K562 (cell line): ENCODE data around the gene HLA-DMB. TPM values are rescaled to one million over a fixed set of nuclear protein-coding genes. Genes with fewer than 3 reads are reported as not detected.

ENCODE experiments used
- ATAC-seq: fragments of 200-7000 bp; cut with Tn5 transposase; 3 replicates; pipeline ENCODE4 v1.9.1; 2020; ENCODE audit warnings: moderate library complexity
- BruUV-seq: library from RNA; stranded (reverse); fragments of 400-500 nt; replicated peaks from 2 replicates; lab custom pipeline; 2021; lab: Mats Ljungman, UMichigan
- CTCF ChIA-PET: fragments of 300-600 bp; formaldehyde crosslinking; extraction: SDS; loops from one replicate; lab custom pipeline; 2021; ENCODE audit warnings: low intra/inter-chr PET ratio; lab: Yijun Ruan, JAX
- POLR2A ChIA-PET: fragments of 300-600, 350-650 bp; sonication (Branson Sonifier 250); formaldehyde crosslinking; extraction: SDS; loops from one replicate; lab custom pipeline; 2021; ENCODE audit warnings: antibody characterized with exemption, inconsistent platforms; lab: Yijun Ruan, JAX
- DNase-seq, 4 experiments: peaks; one replicate each; pipeline versions ENCODE4 v3.0.0 to v3.0.0-alpha.2; 2011 to 2018; ENCODE audit warnings: low spot score in 3 of 4, mixed read lengths in 3 of 4; ENCODE audit errors: extremely low read depth in 1 of 4
- FAIRE-seq: peaks from 2 replicates; lab custom pipeline; 2011; peaks lifted over from hg19 to GRCh38; lab: Jason Lieb, UNC
- H2AFZ ChIP-seq: 2 replicates; pipeline ENCODE4 v1.6.0; 2011; ENCODE audit warnings: low read depth, low read length, control low read depth, inconsistent platforms
- H3K27ac ChIP-seq: fragments of 200-600 bp; 3 replicates; pipeline ENCODE4 v1.8.0; 2011; ENCODE audit warnings: low read depth, mild to moderate bottlenecking, control low read depth, inconsistent platforms, low read length, moderate library complexity, mixed read lengths; ENCODE audit errors: extremely low read depth
- H3K27me3 ChIP-seq, 2 experiments: fragments of 300-600 bp in 1 of 2; 2 replicates in 1 of 2; 3 replicates in 1 of 2; pipeline versions ENCODE4 v1.6.0 to v1.8.0; 2011; ENCODE audit warnings: inconsistent platforms in 2 of 2, low read length in 2 of 2, mild to moderate bottlenecking in 1 of 2, mixed read lengths in 1 of 2, moderate library complexity in 1 of 2; ENCODE audit not compliant: control insufficient read depth in 2 of 2, insufficient read depth in 2 of 2
- H3K36me3 ChIP-seq: fragments of 300-600 bp; 3 replicates; pipeline ENCODE4 v1.8.0; 2011; ENCODE audit warnings: mild to moderate bottlenecking, low read length, inconsistent platforms; ENCODE audit not compliant: control insufficient read depth, insufficient read depth
- H3K4me1 ChIP-seq, 2 experiments: fragments of 200-600 bp in 1 of 2; replicated peaks in 1 of 2; 2 replicates in 1 of 2; 3 replicates in 1 of 2; pipeline versions ENCODE4 v1.5.1 to v1.8.0; 2011; ENCODE audit warnings: inconsistent platforms in 2 of 2, low read length in 2 of 2, mild to moderate bottlenecking in 1 of 2, mixed read lengths in 1 of 2, moderate library complexity in 1 of 2; ENCODE audit not compliant: control insufficient read depth in 2 of 2, insufficient read depth in 2 of 2
- H3K4me2 ChIP-seq: 2 replicates; pipeline ENCODE4 v1.6.1; 2011; ENCODE audit warnings: low read length, control low read depth, inconsistent platforms, mixed read lengths; ENCODE audit not compliant: insufficient read depth
- H3K4me3 ChIP-seq: fragments of 200-600 bp; sonication (generic), shearing (Covaris generic); 2 replicates; pipeline ENCODE4 v1.5.1; 2016; ENCODE audit warnings: control low read depth, inconsistent platforms
- H3K79me2 ChIP-seq: fragments of 200-600 bp; 3 replicates; pipeline ENCODE4 v1.8.0; 2011; ENCODE audit warnings: low read length, inconsistent platforms; ENCODE audit not compliant: control insufficient read depth, insufficient read depth
- H3K9ac ChIP-seq, 2 experiments: 2 replicates each; pipeline versions ENCODE4 v1.6.0 to v1.6.1; 2011; ENCODE audit warnings: low read depth in 2 of 2, low read length in 2 of 2, control low read depth in 1 of 2, inconsistent platforms in 1 of 2, mild to moderate bottlenecking in 1 of 2, mixed read lengths in 1 of 2; ENCODE audit not compliant: insufficient read depth in 1 of 2
- H3K9me1 ChIP-seq: one replicate; pipeline ENCODE4 v1.6.0; 2011; ENCODE audit warnings: inconsistent platforms, mild to moderate bottlenecking, low read length, moderate library complexity; ENCODE audit not compliant: control insufficient read depth, insufficient read depth
- H3K9me3 ChIP-seq: replicated peaks from 2 replicates; pipeline ENCODE4 v1.5.1; 2011; ENCODE audit warnings: low read depth, low read length, inconsistent platforms; ENCODE audit not compliant: control insufficient read depth, insufficient read depth
- H4K20me1 ChIP-seq: replicated peaks from 2 replicates; pipeline ENCODE4 v1.6.1; 2011; ENCODE audit warnings: low read length, inconsistent platforms, mixed read lengths; ENCODE audit not compliant: control insufficient read depth, insufficient read depth
- BRF1 ChIP-seq: IDR thresholded peaks from 3 replicates; pipeline ENCODE4 v1.6.1; 2011; ENCODE audit warnings: borderline replicate concordance, mild to moderate bottlenecking; ENCODE audit not compliant: insufficient read length; ENCODE audit errors: extremely low read depth
- CBX8 ChIP-seq: fragments of 200-600 bp; sonication (generic); IDR thresholded peaks from 2 replicates; pipeline ENCODE4 v1.6.1; 2012; ENCODE audit warnings: borderline replicate concordance, mixed run types, low read depth, mild to moderate bottlenecking, moderate library complexity, mixed read lengths, low read length, control low read depth, inconsistent platforms; ENCODE audit not compliant: poor library complexity, severe bottlenecking; ENCODE audit errors: extremely low read depth
- HSF4 ChIP-seq: fragments of 250-450 bp; sonication (Bioruptor Pico); IDR thresholded peaks from 2 replicates; pipeline ENCODE4 v2.1.2; 2022; ENCODE audit warnings: mild to moderate bottlenecking, moderate library complexity, borderline replicate concordance
- KAT2B ChIP-seq: IDR thresholded peaks from one replicate; pipeline ENCODE4 v1.6.1; 2012; ENCODE audit warnings: low read depth, mild to moderate bottlenecking, control low read depth, inconsistent platforms, low read length, moderate library complexity
- NFE2 ChIP-seq: IDR thresholded peaks from 2 replicates; pipeline ENCODE4 v1.6.1; 2014; ENCODE audit warnings: antibody characterized with exemption, low read depth
- ZBTB26 ChIP-seq: fragments of 450-650 bp; formaldehyde crosslinking; IDR thresholded peaks from 2 replicates; pipeline ENCODE4 v1.4.0; 2022; ENCODE audit warnings: missing genetic modification characterization
- WGBS: fragments of 100-300 bp; shearing (Covaris generic); methylation state at CpG from one replicate; pipeline ENCODE4 v1.1.6; 2016; ENCODE audit warnings: low coverage, mixed read lengths; ENCODE audit not compliant: insufficient coverage; ENCODE audit errors: missing lambda C conversion rate; 5-methylcytosine and 5-hydroxymethylcytosine counted together
- in situ Hi-C: fragments of 300-500 bp; cut with MboI; formaldehyde crosslinking; loops from 4 replicates; pipeline ENCODE4 v1.15.0; 2018; ENCODE audit warnings: inconsistent platforms, mixed read lengths
- intact Hi-C: fragments of 100-400 bp; cut with micrococcal nuclease; formaldehyde crosslinking; loops from 2 replicates; pipeline ENCODE4 v1.14.2; 2022
- polyA plus RNA-seq, 8 experiments: library from polyadenylated mRNA; depleted of rRNA in 4 of 8; stranded (reverse) in 5 of 8; unstranded in 3 of 8; fragments of >200 nt; fragmentation: Nextera tagmentation in 2 of 8; fragmentation: Illumina TruSeq in 1 of 8; extraction: Ambion mirVana in 2 of 8; extraction: Trizol in 1 of 8; gene quantifications; 2 replicates each; pipeline versions ENCODE4 v1.2.1 to v1.2.3, GENCODE V29; 2011 to 2014; ENCODE audit warnings: inconsistent platforms in 1 of 8, missing spikeins in 1 of 8
- total RNA-seq, 7 experiments: library from RNA; depleted of rRNA in 6 of 7; stranded (reverse); fragments of >200 nt in 6 of 7; fragmentation: Illumina TruSeq in 2 of 7; extraction: Trizol in 2 of 7; gene quantifications; 2 replicates each; pipeline versions ENCODE4 v1.2.1 to v1.2.3, GENCODE V29; 2011 to 2021; ENCODE audit warnings: low replicate concordance in 1 of 7
- TF ChIP-seq, protein P1 (sequence below): fragments of 250-450 bp; sonication (Bioruptor Pico); IDR thresholded peaks from 2 replicates; pipeline ENCODE4 v1.4.0; 2020; ENCODE audit warnings: mild to moderate bottlenecking, moderate library complexity, borderline replicate concordance

Gene HLA-DMB
- total and polyA plus RNA-seq, 9 of the 15 experiments (the other 6 are each of a cell fraction or from before 2014, with no cell fraction given): 0.38 TPM; not detected in 8

GRCh38 chr6:32962213-32962826 is 21.5 kb upstream of the HLA-DMB start (continued):
- no peak for TF ChIP-seq BRF1
- TF ChIP-seq KAT2B: no peak
- TF ChIP-seq, protein P1, sequence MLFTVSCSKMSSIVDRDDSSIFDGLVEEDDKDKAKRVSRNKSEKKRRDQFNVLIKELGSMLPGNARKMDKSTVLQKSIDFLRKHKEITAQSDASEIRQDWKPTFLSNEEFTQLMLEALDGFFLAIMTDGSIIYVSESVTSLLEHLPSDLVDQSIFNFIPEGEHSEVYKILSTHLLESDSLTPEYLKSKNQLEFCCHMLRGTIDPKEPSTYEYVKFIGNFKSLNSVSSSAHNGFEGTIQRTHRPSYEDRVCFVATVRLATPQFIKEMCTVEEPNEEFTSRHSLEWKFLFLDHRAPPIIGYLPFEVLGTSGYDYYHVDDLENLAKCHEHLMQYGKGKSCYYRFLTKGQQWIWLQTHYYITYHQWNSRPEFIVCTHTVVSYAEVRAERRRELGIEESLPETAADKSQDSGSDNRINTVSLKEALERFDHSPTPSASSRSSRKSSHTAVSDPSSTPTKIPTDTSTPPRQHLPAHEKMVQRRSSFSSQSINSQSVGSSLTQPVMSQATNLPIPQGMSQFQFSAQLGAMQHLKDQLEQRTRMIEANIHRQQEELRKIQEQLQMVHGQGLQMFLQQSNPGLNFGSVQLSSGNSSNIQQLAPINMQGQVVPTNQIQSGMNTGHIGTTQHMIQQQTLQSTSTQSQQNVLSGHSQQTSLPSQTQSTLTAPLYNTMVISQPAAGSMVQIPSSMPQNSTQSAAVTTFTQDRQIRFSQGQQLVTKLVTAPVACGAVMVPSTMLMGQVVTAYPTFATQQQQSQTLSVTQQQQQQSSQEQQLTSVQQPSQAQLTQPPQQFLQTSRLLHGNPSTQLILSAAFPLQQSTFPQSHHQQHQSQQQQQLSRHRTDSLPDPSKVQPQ (CRISPR knock-in tag): no peak
- no peak for TF ChIP-seq CBX8
- TF ChIP-seq NFE2: peak; percentile 66

DNA sequence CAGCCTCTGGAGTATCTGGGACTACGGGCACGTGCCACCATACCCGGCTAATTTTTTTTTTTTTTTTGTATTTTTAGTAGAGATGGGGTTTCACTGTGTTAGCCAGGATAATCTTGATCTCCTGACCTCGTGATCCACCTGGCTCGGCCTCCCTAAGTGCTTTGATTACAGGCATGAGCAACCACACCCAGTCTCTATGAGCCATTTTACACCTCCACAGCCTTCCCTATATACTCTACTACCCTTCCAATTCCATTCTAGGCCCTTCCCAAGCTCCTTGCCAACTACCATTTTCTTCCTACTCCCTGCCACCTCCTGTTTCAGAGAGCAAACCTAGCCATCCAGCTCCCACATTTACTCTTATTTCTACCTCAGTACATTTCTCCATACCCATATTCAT is 19.7 kb upstream of the HLA-DMB start:
- Histone ChIP-seq H3K9me1 (no peaks in the 10 kb centered on the region), H4K20me1 (no peaks in the 10 kb centered on the region), H3K79me2 (no peaks in the 10 kb centered on the region), H2AFZ (no peak overlapping the region), H3K4me1 (peaks cover 0 to 3% of the 10 kb centered on the region in 2 experiments; a peak in 3 of 5 replicates), H3K4me3 (no peak overlapping the region), H3K27ac (no peak overlapping the region), H3K9me3 (no peaks in the 10 kb centered on the region), H3K27me3 (no peaks in the 10 kb centered on the region), H3K36me3 (no peaks in the 10 kb centered on the region), H3K4me2 (no peak overlapping the region), H3K9ac (no peak overlapping the region)
- FAIRE-seq: no peak
- in situ Hi-C loops (loop anchor here (25.0 kb wide), 1 partner anchor 1423 kb away; the partner anchor contains the start of genes ATP6V1G2, DDX39B, MCCD1 and NFKBIL1), intact Hi-C loops (no loop called here)
- TF ChIP-seq HSF4 (CRISPR knock-in tag): no peak
- 0 out of 2 replicates have a peak, but pooled peaks have one; percentile 17 for TF ChIP-seq ZBTB26
- BruUV-seq: no TSS peak
- no peak for DNase-seq
- CTCF ChIA-PET: interaction anchor here (0.7 kb wide), 1 partner anchor 75 kb away, joined by 3 read pairs; no protein-coding TSS in a partner anchor
- POLR2A ChIA-PET: interaction anchor here (0.6 kb wide), 1 partner anchor 12 kb away, joined by 4 read pairs; no protein-coding TSS in a partner anchor
- WGBS: 23% methylated on average over 5 of the region's 5 CpGs
- no peak for ATAC-seq
